ENCODE results near the gene NTRK3. TPM values are rescaled to one million over a fixed set of nuclear protein-coding genes. Genes with fewer than 3 reads are reported as not detected.
"Not testable (repeated sequence)": the region's sequence is repeated elsewhere in the genome, so short reads cannot be mapped to it uniquely, and the experiment has no call there.

NTRK3 gene
- total RNA-seq, 1 experiment from 2014 or later, result not detected

DNA sequence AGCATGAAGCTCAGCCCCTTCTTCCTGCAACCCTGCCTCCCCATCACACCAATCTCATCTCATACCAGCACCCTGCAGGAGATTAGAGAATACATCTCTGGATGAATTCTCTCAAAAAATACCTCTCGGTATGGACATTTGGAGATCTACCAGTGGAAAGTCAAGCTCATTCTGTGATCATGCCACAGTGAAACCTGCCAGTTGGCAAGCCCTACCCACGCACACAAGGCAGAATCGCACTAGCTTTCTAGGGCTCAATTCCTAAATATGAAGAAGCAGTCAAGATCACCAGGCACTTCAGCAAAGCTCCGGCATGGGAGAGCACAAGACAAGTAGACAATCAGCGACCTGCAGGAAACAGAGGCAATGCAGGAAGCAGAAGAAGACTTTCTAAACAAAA, 221.2 kb downstream of the NTRK3 start:
- Mint-ChIP-seq H3K9me3 (ENCODE audit: unreplicated experiment) (peaks cover 32% of the 10 kb centered on the region), H3K27me3 (ENCODE audit: insufficient read depth, unreplicated experiment) (no peaks in the 10 kb centered on the region), H3K36me3 (ENCODE audit: insufficient read depth, unreplicated experiment) (no peaks in the 10 kb centered on the region), H3K4me1 (ENCODE audit: insufficient read depth, unreplicated experiment) (no peaks in the 10 kb centered on the region), H3K27ac (ENCODE audit: low read depth, unreplicated experiment) (no peak overlapping the region), H3K4me3 (ENCODE audit: unreplicated experiment) (no peak overlapping the region)
- no peak for DNase-seq (ENCODE audit: unreplicated experiment)
- ChIA-PET POLR2A (no interaction called here), CTCF (interaction anchor here (0.6 kb wide), 1 partner anchor 1003 kb away, joined by 3 read pairs; no protein-coding TSS in a partner anchor)
- intact Hi-C loops (cut with micrococcal nuclease), result no loop called here
- TF ChIP-seq, protein P1, sequence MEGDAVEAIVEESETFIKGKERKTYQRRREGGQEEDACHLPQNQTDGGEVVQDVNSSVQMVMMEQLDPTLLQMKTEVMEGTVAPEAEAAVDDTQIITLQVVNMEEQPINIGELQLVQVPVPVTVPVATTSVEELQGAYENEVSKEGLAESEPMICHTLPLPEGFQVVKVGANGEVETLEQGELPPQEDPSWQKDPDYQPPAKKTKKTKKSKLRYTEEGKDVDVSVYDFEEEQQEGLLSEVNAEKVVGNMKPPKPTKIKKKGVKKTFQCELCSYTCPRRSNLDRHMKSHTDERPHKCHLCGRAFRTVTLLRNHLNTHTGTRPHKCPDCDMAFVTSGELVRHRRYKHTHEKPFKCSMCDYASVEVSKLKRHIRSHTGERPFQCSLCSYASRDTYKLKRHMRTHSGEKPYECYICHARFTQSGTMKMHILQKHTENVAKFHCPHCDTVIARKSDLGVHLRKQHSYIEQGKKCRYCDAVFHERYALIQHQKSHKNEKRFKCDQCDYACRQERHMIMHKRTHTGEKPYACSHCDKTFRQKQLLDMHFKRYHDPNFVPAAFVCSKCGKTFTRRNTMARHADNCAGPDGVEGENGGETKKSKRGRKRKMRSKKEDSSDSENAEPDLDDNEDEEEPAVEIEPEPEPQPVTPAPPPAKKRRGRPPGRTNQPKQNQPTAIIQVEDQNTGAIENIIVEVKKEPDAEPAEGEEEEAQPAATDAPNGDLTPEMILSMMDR (IDR thresholded peaks at IDR 0.05; ENCODE audit: unreplicated experiment), result no peak
- no TSS peak for BruUV-seq (replicated peaks)

DNA sequence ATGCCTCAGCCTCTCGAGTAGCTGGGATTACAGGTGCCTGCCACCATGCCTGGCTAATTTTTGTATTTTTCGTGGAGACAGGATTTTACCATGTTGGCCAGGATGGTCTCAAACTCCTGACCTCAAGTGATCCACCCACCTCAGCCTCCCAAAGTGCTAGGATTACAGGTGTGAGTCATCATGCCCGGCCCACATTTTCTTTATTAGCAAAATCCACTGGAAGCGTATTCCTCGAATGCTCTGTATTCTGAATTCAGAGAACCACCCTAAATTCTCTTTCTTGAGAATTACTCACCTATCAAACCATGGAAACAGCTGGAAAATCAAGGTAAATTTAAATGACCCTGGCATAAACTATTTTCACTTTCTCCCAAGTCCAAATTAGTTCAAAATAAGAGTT, 223.1 kb downstream of the NTRK3 start:
- H3K4me3 Mint-ChIP-seq (ENCODE audit: unreplicated experiment); H3K27ac Mint-ChIP-seq (ENCODE audit: low read depth, unreplicated experiment); H3K4me1 Mint-ChIP-seq (ENCODE audit: insufficient read depth, unreplicated experiment); intact Hi-C loops (cut with micrococcal nuclease); POLR2A ChIA-PET; DNase-seq (ENCODE audit: unreplicated experiment); H3K36me3 Mint-ChIP-seq (ENCODE audit: insufficient read depth, unreplicated experiment); H3K27me3 Mint-ChIP-seq (ENCODE audit: insufficient read depth, unreplicated experiment); BruUV-seq (replicated peaks): not testable (repeated sequence)
- CTCF ChIA-PET, result interaction anchor here (0.6 kb wide), 1 partner anchor 114 kb away, joined by 3 read pairs; no protein-coding TSS in a partner anchor
- H3K9me3 Mint-ChIP-seq (ENCODE audit: unreplicated experiment), result peaks cover 43% of the 10 kb centered on the region

DNA sequence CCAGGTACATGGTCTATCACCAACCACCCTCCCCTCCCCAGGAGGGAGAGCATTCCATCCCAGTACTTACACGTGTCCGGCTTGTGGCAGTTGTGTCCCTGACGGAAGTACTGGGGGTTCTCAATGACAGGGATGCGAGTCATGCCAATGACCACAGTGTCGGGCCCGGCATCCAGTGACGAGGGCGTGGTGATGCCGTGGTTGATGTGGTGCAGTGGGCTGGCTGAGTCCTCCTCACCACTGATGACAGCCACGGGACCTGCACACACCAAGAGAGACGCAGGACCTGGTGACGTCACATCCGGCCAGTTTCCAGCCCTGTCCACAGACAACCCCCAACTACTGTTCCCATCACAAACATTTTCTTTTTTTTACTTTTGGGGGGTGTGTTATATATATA, 223.8 kb downstream of the NTRK3 start:
- no peak for DNase-seq (ENCODE audit: unreplicated experiment)
- Mint-ChIP-seq H3K9me3 (ENCODE audit: unreplicated experiment) (peaks cover 49% of the 10 kb centered on the region), H3K4me3 (ENCODE audit: unreplicated experiment) (no peak overlapping the region), H3K4me1 (ENCODE audit: insufficient read depth, unreplicated experiment) (no peaks in the 10 kb centered on the region), H3K27me3 (ENCODE audit: insufficient read depth, unreplicated experiment) (no peaks in the 10 kb centered on the region), H3K27ac (ENCODE audit: low read depth, unreplicated experiment) (no peak overlapping the region), H3K36me3 (ENCODE audit: insufficient read depth, unreplicated experiment) (no peaks in the 10 kb centered on the region)
- ChIA-PET POLR2A (no interaction called here), CTCF (no interaction called here)
- intact Hi-C loops (cut with micrococcal nuclease), result no loop called here
- TF ChIP-seq, protein P1 (IDR thresholded peaks at IDR 0.05; ENCODE audit: unreplicated experiment), result no peak
- BruUV-seq (replicated peaks), result no TSS peak

DNA sequence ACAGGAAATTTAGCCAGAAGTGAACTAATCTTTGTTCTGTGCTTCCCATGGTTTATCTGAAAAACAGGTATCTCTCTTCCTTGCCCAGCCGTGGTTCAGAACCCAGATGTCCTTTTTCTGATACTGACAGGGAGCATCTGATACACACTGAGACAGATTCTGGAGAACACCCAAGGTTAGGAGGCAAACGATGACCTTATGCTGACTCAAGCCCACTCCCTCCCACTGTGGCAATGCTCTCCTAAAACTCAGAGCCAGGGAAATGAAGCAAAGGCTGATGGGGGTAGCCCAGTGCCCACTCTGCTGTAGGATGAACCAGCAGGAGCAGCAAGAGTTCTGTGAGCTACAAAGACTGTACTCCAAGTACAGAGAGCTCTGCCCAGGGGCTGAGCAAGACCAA, 225.1 kb downstream of the NTRK3 start:
- H3K36me3 Mint-ChIP-seq (ENCODE audit: insufficient read depth, unreplicated experiment), result no peaks in the 10 kb centered on the region

More for the DNA sequence above, 225.1 kb downstream of the NTRK3 start:
- H3K4me3 Mint-ChIP-seq (ENCODE audit: unreplicated experiment), result no peak overlapping the region
- DNase-seq (ENCODE audit: unreplicated experiment), result no peak
- CTCF ChIA-PET, result interaction anchor here (0.6 to 1.2 kb wide), 2 partner anchors 164 to 758 kb away, joined by 3 to 5 read pairs; no protein-coding TSS in a partner anchor
- no peak overlapping the region for H3K27ac Mint-ChIP-seq (ENCODE audit: low read depth, unreplicated experiment)
- TF ChIP-seq, protein P1 (IDR thresholded peaks at IDR 0.05; ENCODE audit: unreplicated experiment), result no peak
- no peaks in the 10 kb centered on the region for H3K27me3 Mint-ChIP-seq (ENCODE audit: insufficient read depth, unreplicated experiment)
- intact Hi-C loops (cut with micrococcal nuclease), result no loop called here
- H3K9me3 Mint-ChIP-seq (ENCODE audit: unreplicated experiment), result peaks cover 43% of the 10 kb centered on the region
- BruUV-seq (replicated peaks), result no TSS peak
- POLR2A ChIA-PET, result no interaction called here
- H3K4me1 Mint-ChIP-seq (ENCODE audit: insufficient read depth, unreplicated experiment), result no peaks in the 10 kb centered on the region

All from MCF 10A (cell line).